Measurements from ENCODE around the gene DNAAF2.

DNAAF2 gene

DNA sequence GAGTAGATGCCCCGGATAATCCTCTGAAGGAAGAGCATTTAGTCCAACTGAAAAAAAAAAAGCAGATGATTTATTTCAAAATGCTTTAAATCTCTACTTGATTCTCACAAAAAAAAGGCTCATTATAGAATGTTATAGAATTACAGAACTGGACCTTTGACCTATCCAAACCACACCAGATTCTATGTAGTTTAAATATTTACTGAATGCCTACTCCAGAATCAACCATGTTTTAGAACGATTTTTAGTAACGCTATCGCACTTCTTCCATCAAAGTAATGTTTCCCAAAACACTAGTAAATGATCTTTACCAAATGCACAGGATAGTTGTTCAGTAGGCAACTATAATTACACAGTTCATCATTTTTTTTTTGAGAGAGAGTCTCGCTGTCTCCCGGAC lies 51.4 kb downstream of the DNAAF2 start:
- no peak for FAIRE-seq

DNA sequence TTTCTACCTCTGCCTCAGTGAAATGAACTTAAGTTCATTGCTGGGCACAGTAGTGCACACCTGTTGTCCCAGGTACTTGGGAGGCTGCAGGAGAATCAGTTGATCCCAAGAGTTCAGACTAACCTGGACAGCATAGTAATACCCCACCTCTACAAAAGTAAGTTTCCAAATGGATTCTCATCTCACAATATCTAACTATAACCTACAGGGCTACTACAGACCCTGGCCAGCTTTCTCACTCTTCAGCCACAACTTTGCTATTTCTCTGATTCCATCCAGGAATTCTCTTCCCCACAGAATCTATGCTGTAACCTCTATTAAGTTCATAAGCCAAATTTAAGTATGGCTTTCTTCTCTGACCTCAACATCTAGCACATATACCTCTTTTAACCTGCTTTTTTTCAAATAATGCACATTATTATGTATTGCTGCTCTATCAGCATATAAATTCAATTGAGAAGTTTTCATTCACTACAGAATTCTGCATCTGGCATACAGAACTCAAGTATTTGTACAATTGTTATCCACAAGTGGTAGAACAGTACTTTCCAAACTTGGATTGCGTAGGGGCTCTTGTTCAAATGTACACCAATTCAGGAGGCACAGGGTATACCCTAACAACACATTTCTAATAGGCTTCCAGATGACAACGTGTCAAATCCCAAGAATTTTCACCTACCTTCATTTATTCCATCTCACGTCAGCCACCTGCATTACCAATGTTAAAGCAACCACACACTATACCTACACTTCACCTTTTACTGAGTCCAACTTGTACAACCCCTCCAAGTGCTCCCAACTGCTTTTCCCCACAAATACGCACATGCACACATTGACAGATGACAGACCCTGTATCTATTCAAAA lies 52.7 kb downstream of the DNAAF2 start:
- FAIRE-seq: no peak

DNA sequence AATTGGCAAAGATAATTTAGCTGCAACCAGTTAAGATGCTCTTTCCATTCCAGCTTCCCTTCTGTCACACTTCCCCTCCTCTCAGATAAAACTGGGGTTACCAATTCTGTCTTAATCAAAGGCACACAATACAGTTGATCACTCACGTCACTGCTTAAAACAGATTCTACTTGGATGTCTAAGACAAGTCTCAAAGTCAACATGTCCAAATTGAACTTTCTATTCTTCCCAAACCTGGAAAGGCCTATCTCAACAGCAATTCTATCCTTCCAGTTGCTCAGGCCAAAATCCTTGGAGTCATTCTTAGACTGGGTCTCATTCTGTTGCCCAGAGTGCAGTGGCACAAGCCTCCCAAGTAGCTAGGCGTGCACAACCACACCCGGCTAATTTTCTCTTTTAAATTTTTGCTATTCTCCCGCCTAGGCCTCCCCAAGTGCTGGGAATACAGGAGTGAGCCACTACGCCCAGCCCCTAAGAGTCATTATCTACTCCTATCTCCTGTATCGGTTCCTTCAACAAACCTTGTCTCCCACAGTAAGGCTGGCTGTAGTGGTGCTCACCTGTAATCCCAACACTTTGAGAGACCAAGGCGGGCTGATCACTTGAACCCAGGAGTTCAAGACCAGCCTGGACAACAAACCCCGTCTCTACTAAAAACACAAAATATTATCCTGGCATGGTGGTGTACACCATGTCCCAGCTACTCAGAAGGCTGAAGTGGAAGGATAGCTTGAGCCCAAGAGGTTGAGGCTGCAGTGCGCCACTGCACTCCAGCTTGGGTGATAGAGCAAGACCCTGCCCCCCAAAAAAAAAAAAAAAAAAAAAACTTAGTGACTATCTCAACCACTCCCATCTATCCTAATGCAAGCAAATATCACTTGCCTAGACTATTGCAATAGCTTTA lies 53.6 kb downstream of the DNAAF2 start:
- FAIRE-seq: no peak

GRCh38 chr14:49579841-49580240 lies 55.2 kb downstream of the DNAAF2 start:
- FAIRE-seq: no peak

GRCh38 chr14:49578141-49578540 lies 56.9 kb downstream of the DNAAF2 start:
- no peak for FAIRE-seq

Measured in colon (tissue), 2 donors.